Adrenal gland (tissue), 12 donors: ENCODE data around the gene LZTR1. TPM values are rescaled to one million over a fixed set of nuclear protein-coding genes. Genes with fewer than 3 reads are reported as not detected.

Experiments
- DNase-seq, 7 donors: peaks; one replicate each; pipeline ENCODE4 v3.0.0-alpha.2; 2019 to 2020
- H3K27ac ChIP-seq, 5 donors: fragments of 200-600 bp; sonication (generic) in 4 of 5; 1 replicate in 3 of 5; 2 replicates in 2 of 5; pipeline versions ENCODE4 v1.5.1 to v1.8.0; 2016 to 2020; ENCODE audit warnings: mild to moderate bottlenecking in 1 of 5
- H3K27me3 ChIP-seq: fragments of 200-600 bp; 2 replicates; pipeline ENCODE4 v1.8.0; 2021
- H3K36me3 ChIP-seq, 2 donors: fragments of 200-600 bp; replicated peaks in 1 of 2; 1 replicate in 1 of 2; 2 replicates in 1 of 2; pipeline versions ENCODE4 v1.5.1 to v1.8.0; 2018 to 2022
- H3K4me1 ChIP-seq, 2 donors: fragments of 200-600 bp; replicated peaks in 1 of 2; 1 replicate in 1 of 2; 2 replicates in 1 of 2; pipeline versions ENCODE4 v1.5.1 to v1.8.0; 2018 to 2021
- H3K4me3 ChIP-seq, 4 donors: fragments of 200-600 bp; sonication (generic) in 3 of 4; one replicate each; pipeline ENCODE4 v1.5.1; 2016 to 2018
- H3K9me3 ChIP-seq, 3 donors: fragments of 200-600 bp; sonication (generic) in 1 of 3; replicated peaks in 1 of 3; 1 replicate in 2 of 3; 2 replicates in 1 of 3; pipeline versions ENCODE4 v1.5.1 to v1.8.0; 2016 to 2021
- POLR2A ChIP-seq, 2 donors: fragments of 450-650 bp; IDR thresholded peaks; one replicate each; pipeline ENCODE4 v1.6.1; 2017; ENCODE audit warnings: antibody characterized with exemption in 2 of 2, mild to moderate bottlenecking in 2 of 2, moderate library complexity in 1 of 2
- WGBS, 4 donors: extraction: QIAGEN DNeasy Blood & Tissue Kit in 2 of 4; methylation state at CpG; one replicate each; pipeline versions ENCODE4 v1.1.5 to v1.1.7; 2013 to 2017; 5-methylcytosine and 5-hydroxymethylcytosine counted together
- intact Hi-C, 2 donors: fragments of 100-400 bp; cut with DNase I; formaldehyde crosslinking; loops; one replicate each; pipeline versions ENCODE4 v1.14.1 to v1.15.0; 2022 to 2023
- polyA plus RNA-seq, 3 donors: library from polyadenylated mRNA; stranded (reverse); fragments of 200-250 nt in 2 of 3; fragments of 350-450 nt in 1 of 3; fragmentation: Illumina TruSeq in 1 of 3; extraction: RNeasy Lipid Tissue Mini Kit (QIAGEN cat#74804) in 1 of 3; gene quantifications; one replicate each; pipeline ENCODE4 v1.2.3, GENCODE V29; 2013 to 2014
- total RNA-seq, 9 donors: library from RNA; depleted of rRNA in 4 of 9; stranded (reverse); fragments of >200 nt in 4 of 9; fragments of 120-200 nt in 1 of 9; fragmentation: NEBNext Ultra II Directional in 1 of 9; extraction: Animal tissue kit (Norgen Biotek cat#: 25700) in 1 of 9; gene quantifications; one replicate each; pipeline versions ENCODE4 v1.1.0 to v1.2.4, GENCODE V29; 2013 to 2023
- TF ChIP-seq, protein P1 (sequence below), 6 experiments: fragments of 450-650 bp in 4 of 6; fragments of 200-600 bp in 2 of 6; sonication (generic) in 1 of 6; IDR thresholded peaks; 1 replicate in 5 of 6; 2 replicates in 1 of 6; pipeline versions ENCODE4 v1.5.1 to v1.8.0; 2016 to 2021; ENCODE audit warnings: antibody characterized with exemption in 6 of 6, mild to moderate bottlenecking in 2 of 6, moderate library complexity in 1 of 6
- donor health status: healthy with polysubstance abuse.
- donor health status: Bipolar disorder and iron deficiency.
- donor health status: DM: yes; HTN: yes; CAD: no.
- donor health status: DM: no; HTN: no; CAD: no.
- donor health status: DM: no; HTN: no; CAD: no.
- donor health status: DM: yes; HTN: yes; CAD: no.

Gene LZTR1
- total and polyA plus RNA-seq, 12 donors, result 32.6 to 100 (median 55.8) TPM

DNA sequence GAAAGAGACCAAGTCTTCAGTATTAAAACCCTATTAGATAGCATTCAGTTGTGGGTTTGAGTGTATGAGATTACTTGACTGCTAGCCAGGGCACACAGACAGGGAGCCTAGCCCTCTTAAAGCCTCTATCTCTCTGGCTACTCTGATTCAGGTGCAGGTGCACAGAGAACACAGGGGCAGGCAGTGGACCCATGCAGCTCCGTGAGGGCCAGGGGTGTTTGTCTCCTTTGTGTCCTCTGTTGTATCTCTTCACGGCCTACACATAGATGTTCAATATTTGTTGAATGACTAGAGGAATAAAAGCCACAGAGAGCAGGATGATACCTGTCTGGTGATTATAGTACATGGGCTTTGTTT lies 36.5 kb upstream of the LZTR1 start:
- no peak for TF ChIP-seq POLR2A (IDR thresholded peaks at IDR 0.05)
- TF ChIP-seq, protein P1, sequence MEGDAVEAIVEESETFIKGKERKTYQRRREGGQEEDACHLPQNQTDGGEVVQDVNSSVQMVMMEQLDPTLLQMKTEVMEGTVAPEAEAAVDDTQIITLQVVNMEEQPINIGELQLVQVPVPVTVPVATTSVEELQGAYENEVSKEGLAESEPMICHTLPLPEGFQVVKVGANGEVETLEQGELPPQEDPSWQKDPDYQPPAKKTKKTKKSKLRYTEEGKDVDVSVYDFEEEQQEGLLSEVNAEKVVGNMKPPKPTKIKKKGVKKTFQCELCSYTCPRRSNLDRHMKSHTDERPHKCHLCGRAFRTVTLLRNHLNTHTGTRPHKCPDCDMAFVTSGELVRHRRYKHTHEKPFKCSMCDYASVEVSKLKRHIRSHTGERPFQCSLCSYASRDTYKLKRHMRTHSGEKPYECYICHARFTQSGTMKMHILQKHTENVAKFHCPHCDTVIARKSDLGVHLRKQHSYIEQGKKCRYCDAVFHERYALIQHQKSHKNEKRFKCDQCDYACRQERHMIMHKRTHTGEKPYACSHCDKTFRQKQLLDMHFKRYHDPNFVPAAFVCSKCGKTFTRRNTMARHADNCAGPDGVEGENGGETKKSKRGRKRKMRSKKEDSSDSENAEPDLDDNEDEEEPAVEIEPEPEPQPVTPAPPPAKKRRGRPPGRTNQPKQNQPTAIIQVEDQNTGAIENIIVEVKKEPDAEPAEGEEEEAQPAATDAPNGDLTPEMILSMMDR (IDR thresholded peaks at IDR 0.05), result no peak
- H3K27me3 ChIP-seq, result no peaks in the 10 kb centered on the region
- H3K4me3 ChIP-seq, result no peak overlapping the region
- intact Hi-C loops, result no loop called here
- peaks cover 0 to 12% of the 10 kb centered on the region in 2 donors for H3K4me1 ChIP-seq
- H3K36me3 ChIP-seq, result peaks cover 0 to 14% of the 10 kb centered on the region in 2 donors
- 93 to 100% (median 96%) methylated on average over 2 of the region's 2 CpGs for WGBS, 4 donors
- no peak overlapping the region for H3K27ac ChIP-seq
- no peak for DNase-seq
- no peaks in the 10 kb centered on the region for H3K9me3 ChIP-seq

DNA sequence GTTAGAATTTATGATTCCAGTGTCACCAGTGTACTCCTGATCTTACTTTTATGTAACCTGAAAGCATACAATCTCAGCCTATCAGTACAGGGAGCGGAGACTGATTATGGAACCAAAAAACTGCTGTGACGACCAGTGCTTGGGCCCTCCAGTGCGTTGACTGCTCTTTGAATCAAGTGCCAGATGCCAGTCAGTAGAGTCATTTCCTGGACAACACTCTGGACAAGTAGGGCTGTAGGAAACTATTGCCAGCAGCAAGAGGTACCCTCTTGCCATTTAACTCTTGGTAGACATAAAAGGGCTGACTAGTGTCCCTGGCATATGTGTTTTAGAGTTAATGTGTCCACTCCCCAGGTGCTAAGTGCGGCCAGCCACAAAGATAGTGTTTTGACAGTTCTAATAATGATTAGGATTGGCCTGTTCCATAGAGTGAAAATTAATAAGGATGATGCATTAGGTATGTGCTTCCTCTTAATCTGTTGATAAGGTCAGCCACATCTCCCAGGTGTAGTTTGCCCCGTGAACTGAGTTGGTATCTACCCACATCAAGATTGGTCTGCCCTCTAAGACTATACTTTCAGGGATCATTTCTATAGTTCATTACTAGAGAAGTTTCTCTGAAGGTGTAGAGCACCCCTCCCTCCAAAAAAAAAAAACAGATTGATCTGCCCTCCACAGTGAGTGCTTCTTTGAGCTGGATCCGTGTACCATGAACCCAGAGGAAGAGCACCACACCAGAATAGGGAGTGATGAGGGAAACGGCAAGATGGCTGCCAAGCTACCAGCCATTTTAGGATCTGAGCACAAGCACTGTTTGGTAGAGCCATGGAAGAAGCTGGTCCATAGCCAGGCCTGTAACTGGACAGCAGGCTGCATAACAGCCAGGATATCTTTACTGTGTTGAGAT lies 35.8 kb upstream of the LZTR1 start:
- no peaks in the 10 kb centered on the region for H3K27me3 ChIP-seq
- no peak for DNase-seq
- H3K4me1 ChIP-seq, result peaks cover 0 to 12% of the 10 kb centered on the region in 2 donors
- H3K27ac ChIP-seq, result no peak overlapping the region
- TF ChIP-seq, protein P1 (IDR thresholded peaks at IDR 0.05), result no peak
- no peak for TF ChIP-seq POLR2A (IDR thresholded peaks at IDR 0.05)
- no peak overlapping the region for H3K4me3 ChIP-seq
- WGBS, 4 donors, result 84 to 90% (median 86%) methylated on average over 7 of the region's 7 CpGs
- peaks cover 0 to 22% of the 10 kb centered on the region in 2 donors for H3K36me3 ChIP-seq
- H3K9me3 ChIP-seq, result no peaks in the 10 kb centered on the region
- intact Hi-C loops, result no loop called here

DNA sequence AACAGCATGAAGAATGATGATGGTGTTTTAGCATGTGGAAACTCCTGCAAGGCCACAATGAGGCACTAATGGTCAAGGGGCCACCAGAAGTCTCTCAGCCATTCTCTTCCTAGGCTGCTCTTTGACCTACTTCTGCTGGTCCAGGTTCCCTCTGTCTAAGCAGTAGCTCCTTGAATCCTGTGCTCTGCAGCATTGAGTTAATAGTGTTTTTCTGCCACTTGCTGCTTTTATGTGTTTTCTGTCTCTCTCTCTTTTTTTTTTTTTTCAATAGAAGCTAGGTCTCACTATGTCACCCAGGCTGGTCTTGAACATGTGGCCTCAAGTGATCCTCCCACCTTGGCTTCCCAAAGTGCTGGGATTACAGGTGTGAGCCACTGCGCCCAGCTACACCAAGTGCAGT lies 35.1 kb upstream of the LZTR1 start:
- intact Hi-C loops, result no loop called here

DNA sequence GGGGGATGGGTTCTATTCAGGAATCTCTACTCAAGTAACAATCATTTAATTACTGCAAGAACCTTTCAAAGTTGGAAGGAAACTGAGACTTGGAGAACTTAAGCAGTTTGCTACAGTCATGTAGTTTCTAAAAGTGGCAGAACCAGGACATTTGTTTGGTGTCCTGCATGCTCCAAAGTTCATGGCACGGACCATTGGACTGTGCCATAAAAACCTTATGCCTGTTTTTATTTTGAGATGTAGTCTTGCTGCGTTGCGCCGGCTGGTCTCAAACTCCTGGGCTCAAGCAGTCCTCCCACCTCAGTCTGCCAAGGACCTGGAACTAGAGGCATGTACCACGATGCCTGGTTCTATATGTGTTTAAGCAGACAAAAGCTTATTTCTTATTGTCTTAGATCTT lies 33.6 kb upstream of the LZTR1 start:
- no peak for DNase-seq
- H3K27ac ChIP-seq, result no peak overlapping the region
- intact Hi-C loops, result no loop called here
- H3K4me3 ChIP-seq, result no peak overlapping the region
- no peaks in the 10 kb centered on the region for H3K9me3 ChIP-seq
- H3K27me3 ChIP-seq, result no peaks in the 10 kb centered on the region
- WGBS, 4 donors, result 76 to 94% (median 86%) methylated on average over 5 of the region's 5 CpGs
- TF ChIP-seq POLR2A (IDR thresholded peaks at IDR 0.05), result no peak
- TF ChIP-seq, protein P1 (IDR thresholded peaks at IDR 0.05), result no peak
- H3K36me3 ChIP-seq, result peaks cover 0 to 42% of the 10 kb centered on the region in 2 donors
- no peaks in the 10 kb centered on the region for H3K4me1 ChIP-seq

More for the DNA sequence above, 35.1 kb upstream of the LZTR1 start:
- WGBS, 4 donors, result 89 to 100% (median 96%) methylated on average over 1 of the region's 1 CpG
- DNase-seq, result no peak
- no peak overlapping the region for H3K4me3 ChIP-seq
- TF ChIP-seq, protein P1 (IDR thresholded peaks at IDR 0.05), result no peak
- TF ChIP-seq POLR2A (IDR thresholded peaks at IDR 0.05), result no peak
- H3K27me3 ChIP-seq, result no peaks in the 10 kb centered on the region
- peaks cover 0 to 28% of the 10 kb centered on the region in 2 donors for H3K36me3 ChIP-seq
- no peak overlapping the region for H3K27ac ChIP-seq
- H3K9me3 ChIP-seq, result no peaks in the 10 kb centered on the region
- peaks cover 0 to 8% of the 10 kb centered on the region in 2 donors for H3K4me1 ChIP-seq
